ENCODE measurements around the gene MAGIX.
A peak's percentile ranks its signal among the peaks of the same experiment; 100 is the strongest.

The MAGIX gene

GRCh38 chrX:49208399-49208798, 45.8 kb downstream of the MAGIX start:
- DNase-seq: no peak

DNA sequence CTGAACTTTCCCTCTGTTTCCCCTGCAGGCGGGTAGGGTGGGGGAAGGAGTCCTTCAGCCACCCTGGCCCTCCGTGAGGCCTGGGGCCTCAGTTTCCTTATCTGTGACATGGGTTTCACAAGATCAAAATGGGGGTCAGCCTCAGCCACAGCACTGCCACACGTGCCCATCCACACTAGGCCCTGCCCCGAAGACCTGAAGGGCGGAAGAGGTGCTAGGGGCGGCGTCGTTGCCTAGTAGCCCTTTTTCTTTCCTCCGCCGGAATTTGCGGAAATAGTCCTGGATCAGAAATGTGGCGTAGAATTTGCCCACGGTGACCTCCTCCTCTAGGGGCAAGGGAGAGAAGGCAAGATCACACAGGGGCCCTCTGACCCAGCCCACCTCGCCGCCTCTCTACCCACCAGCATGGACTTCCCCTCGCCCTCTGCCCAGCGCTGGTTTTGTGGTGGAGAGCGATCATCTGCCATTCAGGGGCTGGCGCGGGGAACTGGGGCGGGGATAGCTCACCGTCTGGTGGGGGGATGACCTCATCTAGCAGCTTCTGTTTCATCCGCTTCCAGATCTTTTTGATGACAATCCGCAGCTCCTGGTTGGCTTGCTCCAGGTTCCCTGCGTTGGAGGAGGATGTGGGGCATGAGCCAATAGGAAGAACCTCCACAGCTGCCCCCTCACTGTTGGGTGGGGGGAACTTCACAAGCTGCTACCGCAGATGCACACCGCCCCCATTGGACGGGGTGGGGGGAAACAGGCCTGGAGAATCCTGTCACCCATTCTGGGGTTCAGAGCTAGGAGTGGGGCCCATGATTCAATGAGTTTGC, 47.1 kb downstream of the MAGIX start:
- peak; percentile 81 for DNase-seq

DNA sequence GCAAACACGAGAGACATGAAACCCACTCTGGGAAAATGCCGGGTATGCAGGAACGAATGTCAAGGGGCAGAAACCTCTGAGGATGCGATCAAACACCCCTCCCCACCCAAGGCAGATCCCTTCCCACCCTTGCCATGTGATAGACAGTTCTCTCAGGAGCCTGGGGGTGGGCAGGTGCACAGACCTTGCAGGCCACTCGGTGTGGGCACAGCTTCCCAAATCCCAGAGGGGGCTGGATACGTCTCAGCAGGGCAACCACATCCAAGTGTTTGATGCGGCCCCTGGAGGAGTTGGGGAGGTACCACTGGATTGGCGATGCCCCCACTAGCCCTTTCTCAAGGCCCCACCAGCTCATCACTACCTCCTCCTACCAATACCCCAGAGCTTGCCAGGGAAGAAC, 47.8 kb downstream of the MAGIX start:
- DNase-seq: no peak

GRCh38 chrX:49211074-49211473, 48.5 kb downstream of the MAGIX start:
- no peak for DNase-seq

GRCh38 chrX:49212209-49212608, 49.7 kb downstream of the MAGIX start:
- no peak for DNase-seq

DNA sequence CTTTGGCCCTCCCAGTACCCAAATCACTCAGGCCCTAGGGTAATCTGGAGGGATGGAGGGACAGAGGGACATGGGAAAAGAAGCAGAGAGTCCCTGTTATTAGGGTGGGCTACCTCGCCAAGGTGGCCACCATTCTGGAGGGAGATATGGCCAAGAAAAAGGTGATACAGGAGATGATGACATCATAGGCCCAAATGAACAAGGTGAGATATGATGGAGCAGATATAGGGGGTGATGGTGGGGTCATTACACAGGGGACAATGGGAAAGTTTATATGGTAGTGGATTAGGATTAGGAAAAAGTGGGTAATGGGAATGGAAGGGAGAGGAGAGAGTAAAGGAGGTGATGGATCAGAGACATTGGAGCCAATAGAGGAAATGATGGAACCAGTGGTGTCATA, 50.3 kb downstream of the MAGIX start:
- no peak for DNase-seq

- no peak for DNase-seq
These were observed 51.9 kb downstream of the MAGIX start for GRCh38 chrX:49214416-49214815.

- DNase-seq: no peak
These were observed 52.5 kb downstream of the MAGIX start for GRCh38 chrX:49214996-49215526.
